GM19099 (cell line): ENCODE data around the gene TRPV3.

ENCODE experiments used
- POLR2A ChIP-seq: IDR thresholded peaks from 3 replicates; pipeline ENCODE4 v1.6.1; 2011; ENCODE audit warnings: low read depth; ENCODE audit not compliant: insufficient read length; ENCODE audit errors: extremely low read depth

Gene TRPV3

GRCh38 chr17:3539881-3540540, 17.6 kb downstream of the TRPV3 start:
- TF ChIP-seq POLR2A, result no peak

- no peak for TF ChIP-seq POLR2A
Observed at GRCh38 chr17:3536716-3537115, 20.9 kb downstream of the TRPV3 start.

GRCh38 chr17:3535253-3535995, 22.2 kb downstream of the TRPV3 start:
- no peak for TF ChIP-seq POLR2A

DNA sequence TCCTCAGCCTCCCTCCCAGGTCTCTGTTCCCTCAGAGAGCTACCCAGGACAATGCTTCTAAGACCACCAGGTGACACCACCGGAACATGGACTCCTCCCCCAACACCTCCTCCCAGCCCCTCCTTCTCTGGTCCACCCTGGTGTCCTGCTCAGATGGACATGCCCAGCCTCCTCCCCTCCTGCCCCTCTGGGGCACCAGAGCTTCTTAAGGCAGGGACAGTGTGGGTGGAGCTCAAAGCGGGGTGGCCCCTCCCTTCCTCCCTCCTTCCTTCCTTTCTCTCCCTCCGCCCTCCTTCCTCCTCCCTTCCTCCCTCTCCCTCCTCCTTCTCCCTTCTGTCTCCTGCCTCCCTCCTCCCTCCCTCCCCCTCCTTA, 22.7 kb downstream of the TRPV3 start:
- no peak for TF ChIP-seq POLR2A

DNA sequence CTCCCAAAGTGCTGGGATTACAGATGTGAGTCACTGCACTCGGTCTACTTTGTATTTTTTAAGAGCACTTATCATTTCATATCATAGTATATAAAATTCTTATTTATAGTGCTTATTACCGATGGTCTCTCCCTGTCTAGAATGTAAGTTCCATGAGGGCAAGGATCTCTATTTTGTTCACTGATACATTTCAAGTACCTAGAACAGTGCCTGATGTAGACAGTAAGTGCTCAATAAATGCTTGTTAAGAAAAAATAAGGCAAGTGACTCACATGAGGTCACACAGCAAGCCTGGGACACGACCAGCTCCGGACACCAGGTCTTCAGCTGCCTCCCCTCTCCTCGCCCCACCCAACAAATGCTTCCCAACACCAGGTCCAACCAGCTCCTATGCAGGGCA, 23.9 kb downstream of the TRPV3 start:
- no peak for TF ChIP-seq POLR2A

GRCh38 chr17:3532859-3533142, 24.8 kb downstream of the TRPV3 start:
- TF ChIP-seq POLR2A, result no peak

DNA sequence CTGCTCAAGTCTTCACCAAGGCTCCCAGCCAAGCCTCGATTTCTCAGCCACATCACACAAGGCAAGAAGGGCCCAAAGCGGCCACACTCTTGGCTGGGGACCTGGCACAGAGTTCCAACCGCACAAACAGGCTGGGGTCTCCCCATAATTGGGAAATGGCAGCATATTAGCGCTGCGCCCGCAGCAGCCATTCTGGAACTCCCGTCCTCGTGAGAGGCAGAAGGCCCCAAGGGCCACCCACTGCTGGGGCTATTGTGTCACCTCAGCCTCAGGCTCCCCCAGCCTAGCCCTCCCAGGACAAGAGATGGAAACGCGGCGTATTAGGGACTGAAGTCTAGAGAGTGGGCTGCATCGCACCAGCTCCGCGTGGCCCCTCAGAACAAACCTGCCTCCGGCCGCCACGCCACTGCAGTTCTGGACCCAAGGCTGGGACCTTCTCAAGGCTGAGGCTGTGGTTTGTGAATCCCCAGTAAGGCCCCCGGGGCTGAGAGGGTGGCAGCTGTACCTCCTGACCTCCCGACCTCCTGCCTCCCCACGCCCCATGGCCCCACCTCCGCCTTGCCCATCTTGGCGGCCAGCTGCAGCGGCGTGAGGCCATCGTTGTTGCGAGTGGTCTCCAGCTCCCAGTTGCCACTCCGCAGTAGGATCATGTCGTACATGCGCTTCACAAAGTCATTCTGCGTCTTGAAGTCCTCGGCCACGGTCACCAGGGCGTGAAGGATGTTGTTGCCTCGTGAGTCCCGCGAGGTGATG, 25.3 kb downstream of the TRPV3 start:
- no peak for TF ChIP-seq POLR2A

DNA sequence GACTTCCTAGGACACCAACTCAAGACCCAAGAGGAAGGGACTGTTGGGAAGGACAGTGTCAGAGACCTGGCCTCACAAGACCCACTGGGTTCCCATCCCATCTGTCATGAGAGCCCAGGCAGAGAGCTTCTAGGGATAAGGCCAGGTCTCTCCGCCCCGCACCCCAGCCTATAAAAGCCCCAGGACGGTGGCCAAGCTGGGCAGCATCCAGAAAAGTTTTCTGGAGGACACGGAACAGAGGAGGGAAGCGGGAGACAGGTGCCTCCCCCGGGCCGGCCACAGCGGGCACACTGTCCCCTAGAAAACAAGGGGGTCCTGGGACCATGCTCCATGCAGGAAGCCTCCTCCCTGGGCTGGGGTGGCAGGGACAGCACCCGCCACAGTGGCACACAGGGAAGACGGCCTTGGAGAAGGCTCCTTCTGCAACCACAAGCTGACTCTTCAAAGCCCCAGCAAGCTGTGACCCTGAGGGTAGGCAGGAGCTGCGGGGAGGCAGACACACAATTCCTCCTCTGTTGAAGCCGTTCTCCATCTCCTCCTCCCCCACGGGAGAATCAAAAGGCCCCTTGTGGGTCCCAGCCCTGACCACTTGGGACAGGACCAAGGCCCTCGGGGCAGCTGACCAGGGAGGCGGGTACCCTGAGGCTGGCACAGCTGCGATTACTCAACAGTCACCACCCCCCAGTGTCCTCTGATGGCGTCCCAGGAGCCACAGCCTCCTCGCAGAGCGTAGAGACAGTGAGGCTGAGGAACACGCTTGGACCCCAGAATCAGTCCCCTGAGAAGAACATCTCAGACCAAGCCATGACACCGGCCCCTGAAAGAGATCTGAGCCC, 26.1 kb downstream of the TRPV3 start:
- no peak for TF ChIP-seq POLR2A

DNA sequence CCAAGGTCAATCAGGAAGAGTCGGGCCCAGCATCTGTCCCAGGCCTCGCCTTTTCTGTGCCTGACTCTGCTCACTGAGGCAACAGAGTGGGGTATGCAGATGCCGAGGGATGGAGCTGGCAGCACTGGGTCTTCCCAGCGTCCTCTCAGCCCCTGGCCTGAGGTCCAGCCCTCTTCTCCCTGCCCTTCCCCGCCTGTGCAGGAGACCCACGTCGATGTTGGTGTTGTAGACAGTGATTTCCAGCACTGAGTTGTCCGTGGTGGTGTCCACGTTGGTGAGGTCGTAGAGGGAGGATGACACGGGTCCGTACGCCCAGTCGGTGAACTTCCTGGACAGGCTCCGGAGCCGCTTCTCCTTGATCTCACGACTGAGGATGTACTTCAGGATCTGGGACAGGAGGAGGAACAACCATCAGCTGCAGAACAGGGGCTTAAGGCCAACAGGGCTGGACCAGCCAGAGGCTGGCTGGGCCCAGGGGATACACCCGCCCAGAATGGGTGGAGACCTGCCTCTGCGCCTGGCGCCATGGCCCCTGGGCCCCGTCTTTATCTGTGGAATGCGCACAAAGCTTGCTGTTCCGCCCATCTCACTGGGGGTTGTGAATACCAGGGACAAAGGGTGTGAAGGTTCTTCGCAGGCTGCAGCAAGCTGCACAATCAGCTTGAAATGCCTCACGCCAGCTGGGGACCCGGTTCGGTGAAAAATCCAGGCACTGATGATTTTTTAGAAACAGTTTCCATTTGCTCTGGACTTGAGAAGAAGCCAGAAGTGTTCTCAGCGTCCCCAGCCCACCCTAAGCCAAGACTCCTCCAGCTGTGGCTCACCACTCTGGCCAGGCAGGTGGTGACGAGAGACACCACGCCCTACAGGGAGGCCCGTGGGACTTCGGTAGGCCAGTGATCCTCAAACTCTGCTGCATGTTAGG, 27.5 kb downstream of the TRPV3 start:
- no peak for TF ChIP-seq POLR2A

DNA sequence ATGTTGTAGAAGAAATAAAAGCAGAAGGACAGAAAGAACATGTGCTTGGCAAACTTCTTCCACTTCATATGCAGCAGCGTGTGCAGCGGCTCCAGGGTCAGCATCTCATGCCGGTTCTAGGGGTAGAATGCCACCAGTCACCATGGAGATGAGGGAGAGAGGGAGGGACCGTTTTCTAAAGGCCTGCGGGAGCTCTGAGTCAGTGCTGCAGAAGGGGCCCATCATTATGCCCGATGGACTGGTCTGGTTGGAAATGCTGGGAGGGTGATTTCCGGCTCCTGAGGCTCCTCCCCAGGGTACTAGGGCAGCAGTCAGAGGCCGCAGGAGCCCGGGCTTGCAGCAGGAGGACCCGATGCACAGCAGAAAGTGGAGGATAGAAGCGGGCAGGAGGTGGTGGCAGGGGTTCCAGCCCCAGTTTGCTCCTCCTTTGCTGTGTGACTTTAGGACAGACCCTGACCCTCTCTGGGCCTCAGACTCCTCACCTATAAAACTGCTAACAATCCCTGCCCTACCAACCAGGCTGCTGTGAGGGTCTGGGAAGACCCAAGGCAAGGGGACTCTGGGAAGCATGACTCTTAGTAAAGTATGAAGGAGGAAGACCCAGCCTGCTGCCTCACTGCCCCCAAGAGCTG, 28.6 kb downstream of the TRPV3 start:
- no peak for TF ChIP-seq POLR2A

GRCh38 chr17:3528403-3528851, 29.2 kb downstream of the TRPV3 start:
- no peak for TF ChIP-seq POLR2A

DNA sequence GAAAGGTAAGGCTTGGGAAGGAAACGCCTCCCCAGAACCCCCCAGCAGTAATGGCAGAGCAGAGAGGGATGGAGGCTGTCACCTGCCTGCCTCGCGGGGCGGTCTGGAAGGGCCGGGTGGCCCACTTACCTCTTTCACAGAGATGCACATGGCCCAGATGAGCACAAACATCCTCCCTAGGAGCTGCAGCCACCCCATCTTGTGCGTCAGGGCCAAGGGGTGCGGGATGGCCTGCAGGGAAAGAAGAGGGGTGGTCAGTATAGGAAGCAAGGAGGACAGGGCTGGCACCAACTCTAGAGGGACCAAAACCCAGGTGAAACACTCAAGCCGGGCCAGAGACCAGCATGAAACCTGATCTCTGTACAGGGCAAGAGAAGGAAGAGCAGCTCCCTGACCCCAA, 29.7 kb downstream of the TRPV3 start:
- TF ChIP-seq POLR2A, result no peak

- no peak for TF ChIP-seq POLR2A
Observed at GRCh38 chr17:3527468-3527867, 30.1 kb downstream of the TRPV3 start.

DNA sequence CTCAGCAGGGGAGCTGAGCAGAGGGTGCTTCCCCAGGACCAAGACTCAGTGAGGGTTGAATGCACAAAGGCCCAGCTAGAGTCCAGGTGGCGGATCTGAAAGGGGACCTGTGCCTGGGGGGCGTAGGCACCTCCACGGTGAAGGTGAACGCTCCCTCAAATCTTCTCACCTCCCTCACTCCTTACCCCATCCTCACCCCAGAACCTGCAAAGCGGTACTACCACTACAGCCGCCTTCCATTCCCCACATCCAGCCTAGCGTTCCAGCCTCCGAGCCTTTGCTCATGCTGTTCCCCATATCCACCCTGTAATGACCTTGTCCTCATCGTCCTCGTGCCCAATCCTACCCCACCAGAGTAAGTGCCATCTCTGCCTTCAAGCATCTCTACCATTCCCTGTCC, 30.6 kb downstream of the TRPV3 start:
- TF ChIP-seq POLR2A, result no peak

DNA sequence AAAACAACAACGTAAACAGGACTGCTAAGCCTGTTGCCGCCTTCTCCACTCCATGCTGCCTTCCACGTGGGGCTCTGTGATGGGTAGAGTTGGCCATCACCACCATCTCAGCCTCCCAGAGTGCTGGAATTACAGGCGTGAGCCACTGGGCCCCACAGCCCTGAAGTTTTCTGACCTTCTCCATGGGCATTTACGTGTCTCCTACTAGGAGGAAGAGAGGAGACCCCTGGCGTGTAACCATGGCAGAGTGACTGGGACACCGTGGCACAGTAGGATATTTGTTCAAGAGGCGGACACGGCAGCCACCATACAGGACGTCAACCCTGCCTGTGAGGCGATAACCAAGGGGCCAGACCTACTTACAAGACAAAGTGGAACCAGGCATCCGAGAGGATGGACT, 31.1 kb downstream of the TRPV3 start:
- TF ChIP-seq POLR2A, result no peak
